SK-N-SH treated with all-trans-retinoic acid at 6 μM for 48 hours (cell line): ENCODE data around the gene ANKRD6.

Experiments
- ATAC-seq: fragments of 200-7000 bp; cut with Tn5 transposase; 3 replicates; pipeline ENCODE4 v1.9.1; 2020; ENCODE audit warnings: mild to moderate bottlenecking, moderate library complexity
- ARNTL ChIP-seq: fragments of 450-650 bp; formaldehyde crosslinking; IDR thresholded peaks from 2 replicates; pipeline ENCODE4 v1.5.0; 2020; ENCODE audit warnings: low read depth, mild to moderate bottlenecking, moderate library complexity, borderline replicate concordance
- BACH2 ChIP-seq: fragments of 250-450 bp; sonication (Bioruptor Pico); IDR thresholded peaks from 2 replicates; pipeline ENCODE4 v1.9.0; 2021; ENCODE audit warnings: mild to moderate bottlenecking, borderline replicate concordance
- CSRNP3 ChIP-seq: fragments of 250-450 bp; sonication (Bioruptor Pico); IDR thresholded peaks from 2 replicates; pipeline ENCODE4 v1.5.1; 2021; ENCODE audit warnings: mild to moderate bottlenecking, moderate library complexity
- ESRRG ChIP-seq: fragments of 250-450 bp; sonication (Bioruptor Pico); IDR thresholded peaks from 2 replicates; pipeline ENCODE4 v1.6.1; 2021; ENCODE audit warnings: mild to moderate bottlenecking
- GLIS3 ChIP-seq: fragments of 250-450 bp; sonication (Bioruptor Pico); IDR thresholded peaks from 2 replicates; pipeline ENCODE4 v1.5.0; 2020; ENCODE audit warnings: mild to moderate bottlenecking, moderate library complexity
- ISL1 ChIP-seq: fragments of 250-450 bp; sonication (Bioruptor Pico); IDR thresholded peaks from 2 replicates; pipeline ENCODE4 v2.1.2; 2022; ENCODE audit warnings: mild to moderate bottlenecking, moderate library complexity
- PPARA ChIP-seq: fragments of 250-450 bp; sonication (Bioruptor Pico); IDR thresholded peaks from 2 replicates; pipeline ENCODE4 v1.5.0; 2020; ENCODE audit warnings: mild to moderate bottlenecking, borderline replicate concordance
- SNAI2 ChIP-seq: fragments of 250-450 bp; sonication (Bioruptor Pico); IDR thresholded peaks from 2 replicates; pipeline ENCODE4 v1.5.0; 2020; ENCODE audit warnings: mild to moderate bottlenecking, moderate library complexity
- TCF4 ChIP-seq: fragments of 250-450 bp; sonication (Bioruptor Pico); IDR thresholded peaks from 2 replicates; pipeline ENCODE4 v1.8.0; 2021; ENCODE audit warnings: mild to moderate bottlenecking, moderate library complexity, borderline replicate concordance
- TOX ChIP-seq: fragments of 250-450 bp; sonication (Bioruptor Pico); IDR thresholded peaks from 2 replicates; pipeline ENCODE4 v1.8.0; 2021; ENCODE audit warnings: mild to moderate bottlenecking, moderate library complexity, borderline replicate concordance
- TSHZ2 ChIP-seq: fragments of 250-450 bp; sonication (Bioruptor Pico); IDR thresholded peaks from 2 replicates; pipeline ENCODE4 v1.5.0; 2020; ENCODE audit warnings: mild to moderate bottlenecking, moderate library complexity
- ZC3H10 ChIP-seq: fragments of 250-450 bp; sonication (Bioruptor Pico); IDR thresholded peaks from 2 replicates; pipeline ENCODE4 v1.5.1; 2021; ENCODE audit warnings: mild to moderate bottlenecking, moderate library complexity
- ZFP3 ChIP-seq: fragments of 250-450 bp; sonication (Bioruptor Pico); IDR thresholded peaks from 2 replicates; pipeline ENCODE4 v1.5.0; 2020; ENCODE audit warnings: mild to moderate bottlenecking, moderate library complexity
- ZFP30 ChIP-seq: fragments of 450-650 bp; formaldehyde crosslinking; IDR thresholded peaks from 2 replicates; pipeline ENCODE4 v1.5.0; 2022; ENCODE audit warnings: mild to moderate bottlenecking, moderate library complexity
- ZNF565 ChIP-seq: fragments of 450-650 bp; formaldehyde crosslinking; conservative IDR thresholded peaks from 2 replicates; pipeline ENCODE4 v1.5.0; 2020; ENCODE audit warnings: low read depth, mild to moderate bottlenecking, moderate library complexity
- ZNF70 ChIP-seq: fragments of 450-650 bp; formaldehyde crosslinking; IDR thresholded peaks from 2 replicates; pipeline ENCODE4 v1.5.0; 2020; ENCODE audit warnings: mild to moderate bottlenecking, moderate library complexity
- ZNF8 ChIP-seq: fragments of 450-650 bp; formaldehyde crosslinking; IDR thresholded peaks from 2 replicates; pipeline ENCODE4 v1.5.0; 2020; ENCODE audit warnings: mild to moderate bottlenecking, moderate library complexity
- TF ChIP-seq, protein P1 (sequence below): fragments of 250-450 bp; sonication (Bioruptor Pico); IDR thresholded peaks from 2 replicates; pipeline ENCODE4 v1.8.0; 2021; ENCODE audit warnings: low read depth, mild to moderate bottlenecking, moderate library complexity, borderline replicate concordance
- TF ChIP-seq, protein P2 (sequence below): fragments of 250-450 bp; sonication (Bioruptor Pico); IDR thresholded peaks from 2 replicates; pipeline ENCODE4 v1.8.0; 2020; ENCODE audit warnings: mild to moderate bottlenecking, moderate library complexity, borderline replicate concordance

Gene ANKRD6

DNA sequence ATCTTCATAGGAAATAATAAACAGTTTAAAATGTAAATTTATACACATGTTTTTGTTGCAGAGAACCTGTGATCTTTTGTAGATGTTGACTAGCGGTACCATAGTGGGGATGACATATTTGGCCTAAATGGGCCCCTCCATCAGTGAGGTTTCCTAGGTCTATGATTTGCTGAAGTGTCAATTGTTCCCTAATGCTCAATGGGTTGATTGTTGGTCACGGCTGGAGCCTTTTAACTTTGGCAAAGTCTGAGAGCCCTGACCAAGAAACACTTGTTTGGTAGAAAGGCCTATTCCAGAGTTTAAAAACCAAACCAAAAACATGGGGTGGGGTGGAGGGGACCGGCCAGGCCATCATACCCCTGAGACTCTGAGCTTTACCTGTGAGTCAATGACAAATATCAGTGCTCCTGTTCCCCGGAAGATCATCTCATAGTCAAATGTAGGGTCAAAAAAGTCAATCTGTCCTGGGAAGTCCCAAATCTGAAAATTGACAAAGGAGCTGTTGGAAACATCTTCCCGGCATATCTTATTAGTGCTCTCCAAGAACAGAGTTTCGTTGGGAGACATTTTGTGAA is 45.9 kb upstream of the ANKRD6 start:
- no peak for ATAC-seq

DNA sequence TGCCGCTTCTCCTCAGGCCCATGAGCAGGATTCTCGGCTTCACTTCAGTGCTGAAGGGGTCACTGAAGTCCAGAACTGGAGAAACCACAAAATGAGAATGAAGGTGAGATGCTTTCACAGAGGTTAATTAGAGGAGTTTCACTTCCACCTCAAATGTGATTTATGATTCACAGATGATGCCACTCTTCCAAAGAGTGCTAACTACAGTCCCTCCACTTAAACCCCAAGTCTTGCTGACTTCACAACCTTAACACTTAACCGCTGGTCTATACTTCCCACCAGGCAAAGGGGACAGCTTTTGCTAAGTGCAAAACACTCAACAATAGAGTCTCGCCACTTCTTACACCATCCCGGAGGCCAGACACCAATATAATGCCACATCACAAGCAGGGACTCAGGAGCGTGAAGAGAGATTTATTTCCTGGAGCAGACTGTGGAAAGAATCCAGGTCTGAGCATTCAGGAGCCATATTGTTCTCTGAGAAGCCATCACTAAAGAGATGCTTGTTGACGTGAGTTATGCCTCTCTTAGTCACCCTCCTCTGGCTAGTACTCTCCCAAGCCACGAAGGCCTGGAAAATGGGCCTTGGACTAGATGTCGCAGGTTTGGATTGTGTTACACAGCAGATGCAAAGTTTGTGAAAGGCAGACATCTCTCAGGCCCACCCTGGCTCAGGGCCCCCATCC is 45.3 kb upstream of the ANKRD6 start:
- no peak for TF ChIP-seq ZNF8
- no peak for ATAC-seq

More for the DNA sequence above, 45.9 kb upstream of the ANKRD6 start:
- TF ChIP-seq, protein P1, sequence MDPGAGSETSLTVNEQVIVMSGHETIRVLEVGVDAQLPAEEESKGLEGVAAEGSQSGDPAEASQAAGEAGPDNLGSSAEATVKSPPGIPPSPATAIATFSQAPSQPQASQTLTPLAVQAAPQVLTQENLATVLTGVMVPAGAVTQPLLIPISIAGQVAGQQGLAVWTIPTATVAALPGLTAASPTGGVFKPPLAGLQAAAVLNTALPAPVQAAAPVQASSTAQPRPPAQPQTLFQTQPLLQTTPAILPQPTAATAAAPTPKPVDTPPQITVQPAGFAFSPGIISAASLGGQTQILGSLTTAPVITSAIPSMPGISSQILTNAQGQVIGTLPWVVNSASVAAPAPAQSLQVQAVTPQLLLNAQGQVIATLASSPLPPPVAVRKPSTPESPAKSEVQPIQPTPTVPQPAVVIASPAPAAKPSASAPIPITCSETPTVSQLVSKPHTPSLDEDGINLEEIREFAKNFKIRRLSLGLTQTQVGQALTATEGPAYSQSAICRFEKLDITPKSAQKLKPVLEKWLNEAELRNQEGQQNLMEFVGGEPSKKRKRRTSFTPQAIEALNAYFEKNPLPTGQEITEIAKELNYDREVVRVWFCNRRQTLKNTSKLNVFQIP (CRISPR knock-in tag), result no peak
- TF ChIP-seq ZNF565 (CRISPR knock-in tag), result no peak
- TF ChIP-seq, all 23 proteins: peak for 0

- TF ChIP-seq, protein P2, sequence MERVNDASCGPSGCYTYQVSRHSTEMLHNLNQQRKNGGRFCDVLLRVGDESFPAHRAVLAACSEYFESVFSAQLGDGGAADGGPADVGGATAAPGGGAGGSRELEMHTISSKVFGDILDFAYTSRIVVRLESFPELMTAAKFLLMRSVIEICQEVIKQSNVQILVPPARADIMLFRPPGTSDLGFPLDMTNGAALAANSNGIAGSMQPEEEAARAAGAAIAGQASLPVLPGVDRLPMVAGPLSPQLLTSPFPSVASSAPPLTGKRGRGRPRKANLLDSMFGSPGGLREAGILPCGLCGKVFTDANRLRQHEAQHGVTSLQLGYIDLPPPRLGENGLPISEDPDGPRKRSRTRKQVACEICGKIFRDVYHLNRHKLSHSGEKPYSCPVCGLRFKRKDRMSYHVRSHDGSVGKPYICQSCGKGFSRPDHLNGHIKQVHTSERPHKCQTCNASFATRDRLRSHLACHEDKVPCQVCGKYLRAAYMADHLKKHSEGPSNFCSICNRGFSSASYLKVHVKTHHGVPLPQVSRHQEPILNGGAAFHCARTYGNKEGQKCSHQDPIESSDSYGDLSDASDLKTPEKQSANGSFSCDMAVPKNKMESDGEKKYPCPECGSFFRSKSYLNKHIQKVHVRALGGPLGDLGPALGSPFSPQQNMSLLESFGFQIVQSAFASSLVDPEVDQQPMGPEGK (CRISPR knock-in tag), result no peak
- TF ChIP-seq ZFP30 (CRISPR knock-in tag) (no peak), TSHZ2 (CRISPR knock-in tag) (no peak), TOX (no peak), ZNF565 (CRISPR knock-in tag) (no peak), TCF4 (no peak), ZNF8 (no peak), CSRNP3 (CRISPR knock-in tag) (no peak), ZC3H10 (CRISPR knock-in tag) (no peak), ESRRG (CRISPR knock-in tag) (no peak), ARNTL (CRISPR knock-in tag) (no peak), ZNF70 (CRISPR knock-in tag) (no peak), SNAI2 (CRISPR knock-in tag) (no peak)
- TF ChIP-seq, protein P1 (CRISPR knock-in tag), result no peak
- ATAC-seq, result no peak
Measured at GRCh38 chr6:89388846-89389245, 44.1 kb upstream of the ANKRD6 start.

DNA sequence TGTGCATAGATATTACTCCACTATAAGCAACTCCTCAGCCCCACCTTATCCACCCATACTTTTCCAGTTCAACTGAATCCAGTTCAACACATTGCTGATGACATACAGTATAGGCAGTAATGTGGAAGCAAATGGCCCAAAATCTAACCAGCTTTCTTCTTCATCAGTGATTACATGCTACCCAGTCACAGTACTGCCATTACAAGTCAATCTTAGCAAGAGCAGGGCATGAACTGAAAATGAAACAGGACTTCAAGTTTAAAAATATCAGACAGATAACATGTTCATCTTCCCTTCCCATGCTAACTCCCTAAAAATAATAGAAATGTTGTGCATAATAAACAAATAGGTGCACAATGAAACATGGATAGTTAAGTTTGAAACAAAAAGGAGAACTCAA is 40.1 kb upstream of the ANKRD6 start:
- no peak for ATAC-seq
- no peak for TF ChIP-seq SNAI2 (CRISPR knock-in tag)
- TF ChIP-seq ZFP30 (CRISPR knock-in tag), result no peak
- TF ChIP-seq CSRNP3 (CRISPR knock-in tag), result no peak
- no peak for TF ChIP-seq ARNTL (CRISPR knock-in tag)
- no peak for TF ChIP-seq PPARA (CRISPR knock-in tag)
- no peak for TF ChIP-seq ZNF8
- TF ChIP-seq ZNF565 (CRISPR knock-in tag), result no peak
- TF ChIP-seq, protein P1 (CRISPR knock-in tag), result no peak
- no peak for TF ChIP-seq ZNF70 (CRISPR knock-in tag)
- no peak for TF ChIP-seq ZFP3 (CRISPR knock-in tag)
- TF ChIP-seq ISL1 (CRISPR knock-in tag), result no peak
- TF ChIP-seq BACH2 (CRISPR knock-in tag), result no peak
- no peak for TF ChIP-seq GLIS3 (CRISPR knock-in tag)
- TF ChIP-seq TOX, result no peak
